Aorta (tissue), 5 donors: ENCODE results near the gene ESR2. TPM values are rescaled to one million over a fixed set of nuclear protein-coding genes. Genes with fewer than 3 reads are reported as not detected.

ENCODE experiments used
- ATAC-seq: fragments of 200-7000 bp; cut with Tn5 transposase; one replicate; pipeline ENCODE4 v1.9.1; 2022; ENCODE audit warnings: moderate library complexity; ENCODE audit not compliant: low FRiP score
- DNase-seq, 2 donors: peaks; one replicate each; pipeline ENCODE4 v3.0.0-alpha.2; 2020
- H3K27ac ChIP-seq, 2 donors: one replicate each; pipeline ENCODE4 v1.5.1; 2013; ENCODE audit warnings: low read length in 2 of 2, mild to moderate bottlenecking in 2 of 2, moderate library complexity in 2 of 2, control low read depth in 1 of 2, inconsistent platforms in 1 of 2, low read depth in 1 of 2
- H3K27me3 ChIP-seq, 2 donors: one replicate each; pipeline ENCODE4 v1.6.1; 2013; ENCODE audit warnings: control low read depth in 1 of 2, low read length in 1 of 2, mild to moderate bottlenecking in 1 of 2, moderate library complexity in 1 of 2; ENCODE audit not compliant: insufficient read depth in 2 of 2, control insufficient read depth in 1 of 2
- H3K36me3 ChIP-seq, 2 donors: one replicate each; pipeline ENCODE4 v1.6.1; 2013; ENCODE audit warnings: control low read depth in 1 of 2, low read length in 1 of 2, mild to moderate bottlenecking in 1 of 2; ENCODE audit not compliant: insufficient read depth in 2 of 2, control insufficient read depth in 1 of 2
- H3K4me1 ChIP-seq, 2 donors: one replicate each; pipeline ENCODE4 v1.6.1; 2013; ENCODE audit warnings: low read length in 2 of 2, control low read depth in 1 of 2, mild to moderate bottlenecking in 1 of 2, moderate library complexity in 1 of 2; ENCODE audit not compliant: insufficient read depth in 2 of 2, control insufficient read depth in 1 of 2
- H3K4me3 ChIP-seq, 2 donors: one replicate each; pipeline ENCODE4 v1.5.1; 2013; ENCODE audit warnings: low read length in 2 of 2, control low read depth in 1 of 2, mild to moderate bottlenecking in 1 of 2
- H3K9me3 ChIP-seq: one replicate; pipeline ENCODE4 v1.6.1; 2013; ENCODE audit warnings: mild to moderate bottlenecking, low read length; ENCODE audit not compliant: control insufficient read depth
- WGBS, 2 donors: extraction: QIAGEN DNeasy Blood & Tissue Kit; methylation state at CpG; one replicate each; pipeline ENCODE4 v1.1.7; 2013; 5-methylcytosine and 5-hydroxymethylcytosine counted together
- intact Hi-C, 2 donors: fragments of 100-400 bp; cut with DNase I; formaldehyde crosslinking; loops; one replicate each; pipeline versions ENCODE4 v1.14.2 to v1.15.0; 2022
- polyA plus RNA-seq, 2 donors: library from polyadenylated mRNA; stranded (reverse); fragments of 200-250 nt; gene quantifications; one replicate each; pipeline ENCODE4 v1.2.3, GENCODE V29; 2013
- total RNA-seq, 2 donors: library from RNA; stranded (reverse); fragmentation: NEBNext Ultra II Directional; extraction: Animal tissue kit (Norgen Biotek cat#: 25700); gene quantifications; one replicate each; pipeline ENCODE4 v1.2.1, GENCODE V29; 2021
- donor health status: healthy with polysubstance abuse.
- donor health status: Bipolar disorder and iron deficiency.
- donor health status: DM: no; HTN: no; CAD: no.
- donor health status: DM: no; HTN: no; CAD: no.
- donor health status: DM: yes; HTN: yes; CAD: no.

ESR2 gene
- total and polyA plus RNA-seq, 4 donors, result 0.10 to 0.27 TPM; not detected in 2

DNA sequence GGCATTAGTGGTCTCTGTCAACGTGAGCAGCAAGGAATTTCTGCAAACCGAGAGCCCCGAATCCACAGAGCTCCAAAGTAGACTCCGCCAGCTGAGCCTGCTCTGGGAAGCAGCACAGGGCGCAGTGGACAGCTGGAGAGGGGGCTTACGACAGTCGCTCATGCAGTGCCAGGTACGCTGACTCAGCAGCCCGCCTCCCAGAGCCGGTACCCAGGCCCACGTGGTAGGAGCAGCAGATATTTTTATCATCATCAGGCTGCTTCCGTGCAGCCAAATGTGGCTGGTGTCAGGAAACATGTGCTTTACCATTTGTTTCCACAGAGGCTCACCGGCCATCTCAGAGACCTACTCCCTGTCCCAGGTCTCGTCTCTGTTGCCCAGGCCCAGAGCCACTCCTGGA lies 73.7 kb downstream of the ESR2 start:
- ATAC-seq, result no peak
- no peak for DNase-seq
- Histone ChIP-seq H3K9me3 (no peaks in the 10 kb centered on the region), H3K27ac (no peak overlapping the region), H3K4me3 (no peak overlapping the region), H3K27me3 (no peaks in the 10 kb centered on the region), H3K36me3 (peaks cover 5 to 25% of the 10 kb centered on the region in 2 donors), H3K4me1 (no peaks in the 10 kb centered on the region)
- WGBS, 2 donors, result 69 to 72% methylated on average over 14 of the region's 14 CpGs
- intact Hi-C loops, result no loop called here

- Histone ChIP-seq H3K27ac (no peak overlapping the region), H3K9me3 (no peaks in the 10 kb centered on the region), H3K4me1 (no peaks in the 10 kb centered on the region), H3K27me3 (no peaks in the 10 kb centered on the region), H3K4me3 (no peak overlapping the region), H3K36me3 (peaks cover 5 to 25% of the 10 kb centered on the region in 2 donors)
- intact Hi-C loops, result no loop called here
- WGBS, 2 donors, result 89 to 94% methylated on average over 4 of the region's 4 CpGs
- DNase-seq (no peak), ATAC-seq (no peak)
Measured at GRCh38 chr14:64220056-64220455, 74.1 kb downstream of the ESR2 start.

DNA sequence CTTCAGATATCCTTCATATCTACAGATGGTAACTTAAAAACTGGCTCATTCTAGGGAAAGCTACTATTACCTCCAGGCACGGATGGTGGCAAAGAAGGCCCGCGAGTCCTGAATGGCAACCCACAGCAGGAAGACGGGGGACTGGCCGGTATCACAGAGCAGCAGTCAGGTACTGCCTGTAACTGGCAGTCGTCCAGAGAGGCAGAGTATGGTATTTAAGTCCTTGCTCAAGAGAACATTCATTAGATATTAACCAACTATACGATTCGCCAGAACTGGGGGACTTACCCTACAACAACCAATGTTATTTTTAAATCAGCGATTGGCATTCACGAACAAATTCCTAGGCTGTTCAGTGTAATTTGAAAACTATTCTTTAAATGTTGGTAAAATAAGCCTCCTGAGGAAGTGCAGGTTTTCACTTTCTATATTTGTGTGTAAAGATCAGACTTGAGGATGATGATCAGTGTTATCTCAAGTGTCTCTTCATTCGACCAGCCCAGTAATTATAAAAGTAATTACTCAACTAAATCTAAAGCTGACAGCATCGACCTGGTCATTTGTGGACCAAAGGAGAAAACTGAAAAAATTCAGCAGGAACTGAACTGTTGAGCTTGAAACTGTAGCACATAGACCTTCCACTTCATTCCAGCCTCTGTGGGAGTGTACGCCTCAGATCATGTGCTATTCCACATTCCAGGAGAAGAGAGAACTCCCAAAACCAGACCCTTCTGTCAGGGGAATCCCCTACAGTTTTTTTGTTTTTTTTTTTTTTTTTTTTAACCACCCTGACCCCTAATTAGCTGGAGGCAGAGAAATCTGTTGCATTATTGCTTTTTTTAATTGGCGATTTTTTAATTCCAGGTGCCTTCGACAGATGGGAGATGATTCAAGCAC lies 75.6 kb downstream of the ESR2 start:
- Histone ChIP-seq H3K27ac (no peak overlapping the region), H3K9me3 (no peaks in the 10 kb centered on the region), H3K4me1 (no peaks in the 10 kb centered on the region), H3K27me3 (no peaks in the 10 kb centered on the region), H3K36me3 (peaks cover 5 to 19% of the 10 kb centered on the region in 2 donors), H3K4me3 (no peak overlapping the region)
- DNase-seq, result no peak
- intact Hi-C loops, result no loop called here
- WGBS, 2 donors, result 62 to 67% methylated on average over 15 of the region's 15 CpGs
- ATAC-seq, result no peak

DNA sequence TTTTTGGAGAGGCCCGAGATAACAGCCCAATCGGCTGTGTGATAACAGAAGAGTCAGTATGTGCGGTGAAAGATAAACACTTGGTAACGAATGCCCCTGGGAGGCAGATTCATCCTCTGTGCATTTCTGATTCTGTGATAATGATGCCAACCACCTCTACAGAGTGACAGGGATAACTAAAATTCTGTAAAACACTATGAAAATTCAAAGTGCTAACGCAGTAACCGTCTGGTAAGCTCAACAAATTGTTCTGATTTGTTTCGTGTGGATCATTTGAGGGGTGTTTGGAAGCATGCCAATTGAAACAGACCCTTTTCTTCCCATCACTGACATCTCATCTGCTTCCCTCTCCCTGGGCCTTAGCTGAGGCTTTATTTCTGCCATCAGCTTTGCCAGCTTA lies 76.3 kb downstream of the ESR2 start:
- DNase-seq (no peak), ATAC-seq (no peak)
- H3K9me3 ChIP-seq, result no peaks in the 10 kb centered on the region
- no peaks in the 10 kb centered on the region for H3K4me1 ChIP-seq
- no peak overlapping the region for H3K27ac ChIP-seq
- H3K27me3 ChIP-seq, result no peaks in the 10 kb centered on the region
- peaks cover 5 to 19% of the 10 kb centered on the region in 2 donors for H3K36me3 ChIP-seq
- 59 to 67% methylated on average over 7 of the region's 7 CpGs for WGBS, 2 donors
- H3K4me3 ChIP-seq, result no peak overlapping the region
- intact Hi-C loops, result no loop called here

DNA sequence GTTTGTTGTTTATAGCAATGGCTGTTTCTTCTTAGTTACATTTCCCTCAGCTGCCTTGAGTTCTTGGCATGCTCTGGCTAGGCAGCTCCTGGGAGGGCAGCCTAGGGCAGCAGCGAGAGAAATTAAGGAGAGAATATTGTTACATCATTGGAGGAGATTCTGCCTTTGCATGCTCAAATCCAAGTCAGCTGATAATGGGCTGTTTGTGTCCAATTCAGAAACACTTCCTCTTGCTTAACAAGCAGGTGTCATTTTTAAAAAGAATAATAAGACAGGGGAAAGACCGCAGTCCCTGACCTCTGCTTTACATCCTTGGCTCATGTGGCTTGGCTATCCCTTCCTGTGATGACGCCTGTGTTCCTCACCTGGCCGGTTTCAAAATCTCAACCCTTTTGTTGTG lies 76.9 kb downstream of the ESR2 start:
- intact Hi-C loops, result no loop called here
- no peak overlapping the region for H3K4me3 ChIP-seq

GRCh38 chr14:64215978-64216377 lies 78.2 kb downstream of the ESR2 start:
- peaks cover 10 to 15% of the 10 kb centered on the region in 2 donors for H3K36me3 ChIP-seq
- intact Hi-C loops, result no loop called here
- ATAC-seq, result no peak

More for the DNA sequence above, 76.9 kb downstream of the ESR2 start:
- Histone ChIP-seq H3K27ac (no peak overlapping the region), H3K27me3 (no peaks in the 10 kb centered on the region), H3K9me3 (no peaks in the 10 kb centered on the region), H3K36me3 (peaks cover 5 to 19% of the 10 kb centered on the region in 2 donors), H3K4me1 (no peaks in the 10 kb centered on the region)
- WGBS, 2 donors, result 73 to 82% methylated on average over 4 of the region's 4 CpGs
- DNase-seq (no peak), ATAC-seq (no peak)

GRCh38 chr14:64215274-64215673 lies 78.9 kb downstream of the ESR2 start:
- 98 to 99% methylated on average over 10 of the region's 10 CpGs for WGBS, 2 donors
- Histone ChIP-seq H3K27me3 (no peaks in the 10 kb centered on the region), H3K9me3 (no peaks in the 10 kb centered on the region), H3K27ac (no peak overlapping the region), H3K36me3 (peaks cover 9 to 10% of the 10 kb centered on the region in 2 donors), H3K4me3 (no peak overlapping the region), H3K4me1 (no peaks in the 10 kb centered on the region)
- intact Hi-C loops, result no loop called here
- ATAC-seq (no peak), DNase-seq (no peak)

More at GRCh38 chr14:64215978-64216377, 78.2 kb downstream of the ESR2 start:
- Histone ChIP-seq H3K4me1 (no peaks in the 10 kb centered on the region), H3K27ac (no peak overlapping the region), H3K4me3 (no peak overlapping the region), H3K27me3 (no peaks in the 10 kb centered on the region), H3K9me3 (no peaks in the 10 kb centered on the region)
- WGBS, 2 donors, result 96 to 97% methylated on average over 13 of the region's 13 CpGs
- no peak for DNase-seq

DNA sequence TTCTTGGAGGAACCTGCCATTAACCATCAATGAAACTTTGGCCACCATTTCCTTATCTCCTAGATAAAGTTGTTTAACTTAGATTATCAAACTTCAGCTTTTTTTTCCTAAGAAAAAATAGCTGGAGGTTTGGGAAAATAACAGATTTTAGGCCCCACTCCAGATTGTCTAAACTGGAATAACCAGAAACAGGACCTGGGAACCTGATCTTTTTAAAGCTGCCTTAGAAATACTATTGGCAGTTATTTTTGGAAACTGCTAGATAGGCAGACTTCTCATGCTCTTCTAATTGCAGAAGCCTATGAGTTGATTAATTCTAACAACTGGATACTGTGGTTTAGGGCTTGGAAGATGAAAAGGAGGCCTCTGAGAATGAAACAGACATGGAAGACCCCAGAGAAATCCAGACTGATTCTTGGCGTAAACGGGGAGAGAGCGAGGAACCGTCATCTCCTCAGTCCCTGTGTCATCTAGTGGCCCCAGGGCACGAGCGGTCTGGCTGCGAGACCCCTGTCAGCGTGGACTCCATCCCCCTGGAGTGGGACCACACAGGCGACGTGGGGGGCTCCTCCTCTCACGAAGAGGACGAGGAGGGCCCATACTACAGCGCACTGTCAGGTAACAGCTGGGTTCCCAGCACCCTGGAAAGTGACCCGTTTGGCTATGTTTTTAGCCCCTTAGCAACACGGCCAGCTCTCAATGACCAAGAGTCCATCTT lies 80.2 kb downstream of the ESR2 start:
- H3K27ac ChIP-seq, result no peak overlapping the region
- 88% methylated on average over 15 of the region's 15 CpGs for WGBS, 2 donors
- intact Hi-C loops, result no loop called here
- H3K27me3 ChIP-seq, result no peaks in the 10 kb centered on the region
- ATAC-seq (no peak), DNase-seq (no peak)
- no peaks in the 10 kb centered on the region for H3K9me3 ChIP-seq
- H3K4me3 ChIP-seq, result no peak overlapping the region
- no peaks in the 10 kb centered on the region for H3K4me1 ChIP-seq
- peaks cover 6 to 13% of the 10 kb centered on the region in 2 donors for H3K36me3 ChIP-seq
